ENCODE measurements around the gene ZSWIM4.

DNA sequence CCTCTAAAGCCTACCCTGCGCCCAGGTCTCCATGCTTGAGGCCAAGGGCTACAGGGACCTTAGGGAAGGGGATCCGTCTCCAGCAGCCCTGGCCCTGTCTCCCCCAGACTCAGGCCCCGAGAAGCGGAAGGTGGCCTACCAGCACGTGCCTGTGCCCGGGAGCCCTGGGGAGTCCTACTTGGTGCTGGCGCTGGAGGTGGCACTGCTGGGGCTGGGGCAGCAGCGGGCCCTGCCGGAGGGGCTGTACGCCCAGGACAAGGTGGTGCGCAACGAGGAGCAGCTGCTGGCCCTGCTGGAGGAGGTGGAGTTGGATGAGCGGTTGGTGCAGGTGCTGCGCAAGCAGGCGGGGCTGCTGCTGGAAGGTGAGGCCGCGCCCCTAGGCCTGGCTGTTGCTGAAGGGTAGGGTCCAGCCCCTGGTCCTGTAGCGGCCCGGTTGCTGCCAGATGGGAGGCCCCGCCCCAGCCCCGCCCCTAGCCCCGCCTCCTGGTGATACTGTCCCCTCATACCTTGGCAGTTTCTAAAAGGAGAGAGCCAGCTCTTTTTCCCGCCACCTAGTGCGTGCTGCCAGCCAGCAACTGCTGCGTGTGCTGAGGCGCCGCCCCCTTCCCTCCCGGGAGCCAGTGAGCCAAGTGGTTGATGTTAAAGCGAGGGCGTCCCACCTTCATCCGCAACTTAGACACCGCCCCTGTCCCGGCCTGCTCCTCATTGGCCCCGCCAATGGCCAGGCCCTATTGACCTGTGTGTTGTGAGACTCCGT, 22.6 kb downstream of the ZSWIM4 start:
- TF ChIP-seq, protein P1, sequence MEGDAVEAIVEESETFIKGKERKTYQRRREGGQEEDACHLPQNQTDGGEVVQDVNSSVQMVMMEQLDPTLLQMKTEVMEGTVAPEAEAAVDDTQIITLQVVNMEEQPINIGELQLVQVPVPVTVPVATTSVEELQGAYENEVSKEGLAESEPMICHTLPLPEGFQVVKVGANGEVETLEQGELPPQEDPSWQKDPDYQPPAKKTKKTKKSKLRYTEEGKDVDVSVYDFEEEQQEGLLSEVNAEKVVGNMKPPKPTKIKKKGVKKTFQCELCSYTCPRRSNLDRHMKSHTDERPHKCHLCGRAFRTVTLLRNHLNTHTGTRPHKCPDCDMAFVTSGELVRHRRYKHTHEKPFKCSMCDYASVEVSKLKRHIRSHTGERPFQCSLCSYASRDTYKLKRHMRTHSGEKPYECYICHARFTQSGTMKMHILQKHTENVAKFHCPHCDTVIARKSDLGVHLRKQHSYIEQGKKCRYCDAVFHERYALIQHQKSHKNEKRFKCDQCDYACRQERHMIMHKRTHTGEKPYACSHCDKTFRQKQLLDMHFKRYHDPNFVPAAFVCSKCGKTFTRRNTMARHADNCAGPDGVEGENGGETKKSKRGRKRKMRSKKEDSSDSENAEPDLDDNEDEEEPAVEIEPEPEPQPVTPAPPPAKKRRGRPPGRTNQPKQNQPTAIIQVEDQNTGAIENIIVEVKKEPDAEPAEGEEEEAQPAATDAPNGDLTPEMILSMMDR (conservative IDR thresholded peaks at IDR 0.05; ENCODE audit: low read length) = no peak
- TF ChIP-seq EZH2phosphoT487 (IDR thresholded peaks at IDR 0.05; ENCODE audit: borderline replicate concordance, low read depth, low read length) = no peak
